Activated CD4-positive, alpha-beta T cell treated with anti-CD3 and anti-CD28 coated beads, Interleukin-2, amount 50 U/mL, for 48 hours (primary cell): ENCODE results near the gene SPEF2.

Experiments
- DNase-seq, 2 experiments: peaks; one replicate each; pipeline ENCODE4 v3.0.0-alpha.2; 2020

SPEF2 gene, protein sequence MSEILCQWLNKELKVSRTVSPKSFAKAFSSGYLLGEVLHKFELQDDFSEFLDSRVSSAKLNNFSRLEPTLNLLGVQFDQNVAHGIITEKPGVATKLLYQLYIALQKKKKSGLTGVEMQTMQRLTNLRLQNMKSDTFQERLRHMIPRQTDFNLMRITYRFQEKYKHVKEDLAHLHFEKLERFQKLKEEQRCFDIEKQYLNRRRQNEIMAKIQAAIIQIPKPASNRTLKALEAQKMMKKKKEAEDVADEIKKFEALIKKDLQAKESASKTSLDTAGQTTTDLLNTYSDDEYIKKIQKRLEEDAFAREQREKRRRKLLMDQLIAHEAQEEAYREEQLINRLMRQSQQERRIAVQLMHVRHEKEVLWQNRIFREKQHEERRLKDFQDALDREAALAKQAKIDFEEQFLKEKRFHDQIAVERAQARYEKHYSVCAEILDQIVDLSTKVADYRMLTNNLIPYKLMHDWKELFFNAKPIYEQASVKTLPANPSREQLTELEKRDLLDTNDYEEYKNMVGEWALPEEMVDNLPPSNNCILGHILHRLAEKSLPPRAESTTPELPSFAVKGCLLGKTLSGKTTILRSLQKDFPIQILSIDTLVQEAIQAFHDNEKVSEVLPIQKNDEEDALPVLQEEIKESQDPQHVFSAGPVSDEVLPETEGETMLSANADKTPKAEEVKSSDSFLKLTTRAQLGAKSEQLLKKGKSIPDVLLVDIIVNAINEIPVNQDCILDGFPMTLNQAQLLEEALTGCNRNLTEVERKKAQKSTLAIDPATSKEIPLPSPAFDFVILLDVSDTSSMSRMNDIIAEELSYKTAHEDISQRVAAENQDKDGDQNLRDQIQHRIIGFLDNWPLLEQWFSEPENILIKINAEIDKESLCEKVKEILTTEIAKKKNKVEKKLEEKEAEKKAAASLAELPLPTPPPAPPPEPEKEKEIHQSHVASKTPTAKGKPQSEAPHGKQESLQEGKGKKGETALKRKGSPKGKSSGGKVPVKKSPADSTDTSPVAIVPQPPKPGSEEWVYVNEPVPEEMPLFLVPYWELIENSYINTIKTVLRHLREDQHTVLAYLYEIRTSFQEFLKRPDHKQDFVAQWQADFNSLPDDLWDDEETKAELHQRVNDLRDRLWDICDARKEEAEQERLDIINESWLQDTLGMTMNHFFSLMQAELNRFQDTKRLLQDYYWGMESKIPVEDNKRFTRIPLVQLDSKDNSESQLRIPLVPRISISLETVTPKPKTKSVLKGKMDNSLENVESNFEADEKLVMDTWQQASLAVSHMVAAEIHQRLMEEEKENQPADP (N-terminal part only)

DNA sequence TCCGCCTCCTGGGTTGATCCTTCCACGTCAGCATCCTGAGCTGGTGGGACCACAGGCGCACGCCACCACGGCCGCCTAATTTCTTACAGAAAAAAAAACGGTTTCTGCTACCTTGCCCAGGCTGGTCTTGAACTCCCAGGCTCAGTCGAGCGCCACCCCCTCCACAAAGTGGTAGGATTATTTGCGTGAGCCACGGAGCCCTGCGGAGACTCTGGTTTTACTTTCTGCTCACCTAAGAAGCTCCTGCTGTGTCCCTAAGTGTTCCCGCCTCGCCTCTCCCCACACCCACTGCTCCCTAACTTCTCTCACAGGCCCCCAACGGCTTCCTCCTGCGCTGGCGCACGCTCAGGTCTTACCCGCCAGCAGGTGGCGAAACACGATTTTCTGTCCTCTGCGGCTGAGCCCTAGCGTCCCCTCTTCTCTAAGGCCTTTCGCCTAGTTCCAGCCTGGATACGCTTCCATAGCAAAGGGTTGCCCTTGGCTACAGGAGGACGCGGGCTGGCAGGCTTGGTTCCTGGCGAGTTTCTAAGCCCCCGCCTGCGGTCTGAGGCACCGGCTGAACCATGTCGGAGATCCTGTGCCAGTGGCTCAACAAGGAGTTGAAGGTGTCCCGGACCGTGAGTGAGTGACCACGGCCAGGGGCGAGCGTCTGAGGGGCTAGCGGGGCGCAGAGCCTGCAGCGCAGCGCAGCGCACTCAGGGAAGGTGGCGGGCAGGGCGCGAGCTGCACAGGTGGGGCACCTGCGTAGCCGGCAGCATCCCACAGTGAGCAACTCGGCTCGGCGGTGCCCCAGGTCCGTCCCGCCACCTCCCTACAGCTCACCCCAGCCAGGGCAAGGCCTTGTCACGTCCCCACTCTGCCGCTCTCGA lies at the start of gene SPEF2:
Gene SPEF2 (plus strand): TSS at position 429 of the 869 bp plus-strand sequence. CDS start 135 bp downstream, at position 564.
- peak; percentile 82 to 88 for DNase-seq

DNA sequence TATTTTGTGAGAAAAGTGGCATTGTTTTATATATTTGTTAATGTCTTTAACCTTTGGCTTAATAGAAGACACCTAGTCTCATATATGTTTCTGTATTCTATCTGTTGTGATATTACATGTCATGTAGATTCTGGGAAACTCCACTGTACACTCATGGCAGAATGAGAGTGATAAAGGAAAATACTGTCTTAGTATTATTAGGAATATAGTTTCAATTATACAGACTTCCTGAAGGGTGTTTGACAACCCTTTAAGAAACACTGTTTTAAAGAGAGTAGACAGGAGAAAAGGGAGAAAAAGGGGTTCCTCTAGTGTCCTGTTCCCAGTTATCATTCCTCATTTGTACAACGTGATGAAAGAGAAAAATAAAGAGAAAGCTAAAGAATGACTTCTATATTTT lies 42.1 kb upstream of the SPEF2 start:
- no peak for DNase-seq

DNA sequence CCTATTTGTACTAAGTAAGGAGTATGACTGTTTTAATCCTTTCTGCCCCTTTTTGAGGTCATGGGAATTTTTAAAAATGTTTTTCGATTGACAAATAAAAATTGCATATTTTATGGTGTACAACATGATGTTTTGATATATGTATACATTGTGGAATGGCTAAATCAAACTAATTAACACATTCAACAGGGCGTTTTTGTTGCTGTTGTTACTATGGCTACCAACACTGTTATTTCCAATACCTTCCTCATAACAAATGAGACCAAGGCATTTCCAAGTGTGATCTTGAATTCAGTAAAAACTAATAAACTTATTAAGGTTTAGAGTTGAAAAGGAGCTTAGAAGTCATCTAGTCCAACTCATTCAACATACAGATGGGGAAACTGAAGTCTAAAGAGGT lies 30.2 kb upstream of the SPEF2 start:
- no peak for DNase-seq

DNA sequence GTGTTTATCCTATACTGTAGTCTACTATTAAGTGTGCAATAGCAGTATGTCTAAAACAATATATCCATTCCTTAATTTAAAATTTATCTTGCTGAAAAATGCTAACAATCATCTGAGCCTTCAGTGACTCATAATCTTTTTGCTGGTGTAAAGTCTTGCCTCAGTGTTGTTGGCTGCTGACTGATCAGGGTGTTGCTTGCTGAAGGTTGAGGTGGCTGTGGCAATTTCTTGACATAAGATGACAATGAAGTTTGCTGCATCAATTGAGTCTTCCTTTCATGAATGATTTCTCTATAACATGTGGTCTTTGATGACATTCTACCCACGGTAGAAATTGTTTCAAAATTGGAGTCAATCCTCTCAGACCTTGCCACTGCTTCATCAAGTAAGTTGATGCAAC lies 24.3 kb upstream of the SPEF2 start:
- no peak for DNase-seq

DNA sequence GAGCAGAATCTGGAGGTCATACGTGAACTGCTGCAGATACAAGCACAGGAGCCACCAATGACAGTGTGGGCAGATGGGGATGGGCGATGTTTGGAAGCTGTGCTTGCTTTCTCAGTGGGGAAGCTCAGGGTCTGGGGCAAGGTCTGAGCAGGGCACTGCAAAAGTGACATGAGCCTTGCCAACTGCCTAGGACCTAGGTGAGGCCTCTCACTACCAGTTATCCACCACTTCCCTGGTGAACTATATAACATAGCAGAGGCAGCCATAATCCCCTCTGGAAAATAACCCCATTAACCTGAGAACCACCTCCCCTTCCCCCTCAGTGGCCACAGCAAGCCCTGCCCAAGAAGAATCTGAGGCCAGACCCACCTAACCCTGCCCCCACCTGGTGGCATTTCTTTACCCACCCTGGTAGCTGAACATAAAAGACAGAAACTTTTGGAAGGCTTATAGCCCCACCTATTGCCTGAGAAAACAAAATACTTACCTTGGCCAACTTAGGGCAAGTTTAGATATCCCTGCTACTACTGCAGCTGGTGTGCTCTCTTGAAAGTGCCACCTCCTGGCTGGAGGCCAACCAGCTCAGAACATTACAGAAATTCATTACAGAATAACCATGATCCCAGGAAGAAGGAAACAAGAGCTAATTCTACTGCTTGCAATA lies 18.8 kb upstream of the SPEF2 start:
- no peak for DNase-seq

DNA sequence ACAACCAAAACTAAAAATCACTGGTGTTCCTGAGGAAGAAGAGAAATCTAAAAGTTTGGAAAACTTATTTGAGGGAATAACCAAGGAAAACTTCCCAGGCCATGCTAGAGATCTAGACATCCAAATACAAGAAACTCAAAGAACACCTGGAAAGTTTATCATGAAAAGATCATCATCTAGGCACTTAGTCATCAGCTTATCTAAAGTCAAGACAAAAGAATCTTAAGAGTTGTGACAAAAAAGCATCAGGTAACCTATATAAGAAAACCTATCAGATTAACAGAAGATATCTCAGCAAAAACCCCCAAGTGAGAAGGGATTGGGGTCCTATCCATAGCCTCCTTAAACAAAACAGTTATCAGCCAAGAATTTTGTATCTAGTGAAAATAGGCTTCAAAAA lies 17.1 kb upstream of the SPEF2 start:
- no peak for DNase-seq

DNA sequence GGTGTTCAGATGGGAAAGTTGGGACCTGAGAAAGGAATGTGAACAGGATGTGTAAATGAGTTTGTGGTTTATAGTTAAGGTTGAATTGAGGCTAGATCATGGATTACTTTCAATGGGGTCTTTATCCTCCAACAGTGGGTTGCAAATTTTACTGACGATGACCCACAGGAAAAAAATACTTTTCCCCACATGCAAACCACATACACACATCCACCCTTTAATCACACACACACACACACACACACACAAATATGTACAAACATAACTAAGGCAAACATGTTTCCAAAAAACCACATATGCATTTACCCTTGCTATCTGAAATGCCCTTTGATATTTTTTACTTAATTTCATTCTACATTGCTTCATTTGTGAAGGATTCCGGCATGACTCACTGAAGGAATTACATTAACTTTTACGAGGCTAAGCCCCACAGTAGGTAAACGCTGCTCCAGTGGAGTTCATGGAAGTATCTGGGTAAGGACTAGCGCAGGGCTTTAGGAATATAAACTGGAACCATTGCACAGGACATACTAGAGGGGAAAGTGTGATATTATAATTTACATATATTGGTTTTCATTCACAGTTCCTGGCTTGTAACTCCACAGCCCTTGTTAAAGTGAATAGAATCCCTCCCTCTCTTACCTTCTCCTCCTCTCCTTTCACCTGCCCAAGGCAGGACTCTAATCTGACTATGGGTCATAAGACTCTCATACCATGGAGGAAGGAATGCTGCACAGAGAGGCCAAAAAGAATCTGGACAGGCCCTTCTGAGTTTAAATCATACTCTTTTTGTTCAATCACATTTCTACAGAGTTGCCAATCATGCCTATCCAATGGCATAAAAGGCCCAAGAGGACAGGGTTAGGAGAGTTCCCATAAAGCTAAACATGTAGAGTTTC lies 8.5 kb upstream of the SPEF2 start:
- DNase-seq: no peak

DNA sequence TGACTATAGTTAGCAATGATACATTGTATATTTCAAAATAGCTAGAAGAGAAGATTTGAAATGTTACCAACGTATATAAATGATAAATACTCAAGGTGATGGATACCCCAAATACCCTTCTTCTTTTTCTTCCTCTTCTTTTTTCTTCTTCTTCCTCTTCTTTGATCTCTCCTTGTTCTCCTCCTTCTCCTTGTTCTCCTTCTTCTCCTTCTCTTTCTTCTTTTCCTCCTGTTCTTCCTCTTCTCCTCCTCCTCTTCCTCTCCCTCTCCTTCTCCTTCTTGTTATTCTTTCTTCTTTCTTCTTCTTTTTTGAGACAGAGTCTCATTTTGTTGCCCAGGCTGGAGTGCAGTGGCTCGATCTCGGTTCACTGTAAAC lies 616 bp upstream of the SPEF2 start:
- DNase-seq: no peak

DNA sequence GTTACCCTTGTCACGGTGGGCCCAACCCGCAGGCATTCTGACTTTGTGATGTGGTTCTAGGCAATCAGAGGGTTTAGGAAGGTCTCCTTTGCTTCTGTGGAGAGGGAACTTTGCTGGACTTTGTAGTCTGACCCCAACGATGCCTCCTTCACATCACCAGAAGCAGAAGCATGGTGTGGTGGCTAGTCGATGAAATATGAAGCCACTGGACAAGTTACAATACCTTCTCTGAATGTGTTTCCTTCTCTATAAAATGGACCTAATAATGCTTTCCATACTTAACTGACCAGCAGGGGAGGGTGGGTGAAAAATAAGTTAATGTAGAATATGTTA lies 607 bp downstream of the SPEF2 start:
- DNase-seq: no peak

DNA sequence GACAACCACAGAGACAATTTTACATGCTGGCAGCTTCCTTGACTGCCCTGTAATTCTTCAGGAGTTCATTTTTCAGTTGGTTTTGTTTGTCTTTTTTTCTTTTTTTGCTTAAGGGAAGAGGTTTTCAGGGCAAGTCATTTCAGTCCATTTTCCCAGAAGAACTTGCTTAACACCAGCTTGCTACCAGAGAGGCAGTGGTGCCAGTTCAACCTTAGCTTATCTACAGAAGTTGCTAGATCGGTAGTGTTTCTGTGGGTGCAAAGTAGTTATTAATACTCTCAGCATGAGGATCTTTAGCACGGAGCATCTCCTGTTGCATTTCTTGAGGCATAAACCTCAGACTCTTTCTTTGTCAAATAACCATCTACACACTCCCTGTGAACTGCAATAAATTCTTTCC lies 1.1 kb downstream of the SPEF2 start:
- DNase-seq: no peak

DNA sequence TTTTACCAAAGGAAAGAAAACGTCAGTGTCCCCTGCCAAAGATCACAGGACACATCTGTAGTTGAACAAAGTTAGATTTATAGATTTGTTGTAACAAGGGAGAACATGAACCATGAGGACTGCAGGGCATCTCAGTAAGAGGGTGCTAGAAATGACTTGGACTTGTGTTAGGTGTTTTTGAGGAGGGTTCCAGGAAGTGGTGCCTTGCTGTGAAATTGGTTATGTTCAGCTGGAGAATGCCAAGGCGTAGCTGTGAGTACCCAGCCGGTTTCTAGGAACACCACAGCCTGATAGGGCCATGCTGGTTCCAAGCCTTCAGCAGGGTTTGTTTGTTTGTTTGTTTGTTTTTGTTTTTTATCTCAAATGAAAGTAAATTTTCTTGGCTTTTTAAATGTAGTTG lies 5.3 kb downstream of the SPEF2 start:
- no peak for DNase-seq

DNA sequence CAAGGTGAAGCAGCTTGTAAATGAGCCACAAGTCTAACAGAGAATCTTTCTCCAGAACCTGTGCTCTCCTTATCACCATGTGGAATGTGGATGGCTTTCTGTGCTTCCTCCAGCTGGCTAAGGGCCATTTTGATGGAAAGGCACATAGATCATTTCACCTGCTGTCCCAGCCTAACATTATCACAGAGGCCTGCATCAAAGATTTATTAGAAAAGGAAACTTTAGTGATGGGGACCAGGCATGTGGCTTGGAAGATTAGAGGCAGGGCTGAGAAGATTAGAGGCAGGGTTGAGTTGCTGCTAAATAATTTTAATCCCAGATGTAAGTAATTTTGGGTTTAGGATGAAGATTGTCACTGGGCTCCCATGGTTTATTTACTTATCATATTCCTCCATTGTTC lies 6.3 kb downstream of the SPEF2 start:
- no peak for DNase-seq

DNA sequence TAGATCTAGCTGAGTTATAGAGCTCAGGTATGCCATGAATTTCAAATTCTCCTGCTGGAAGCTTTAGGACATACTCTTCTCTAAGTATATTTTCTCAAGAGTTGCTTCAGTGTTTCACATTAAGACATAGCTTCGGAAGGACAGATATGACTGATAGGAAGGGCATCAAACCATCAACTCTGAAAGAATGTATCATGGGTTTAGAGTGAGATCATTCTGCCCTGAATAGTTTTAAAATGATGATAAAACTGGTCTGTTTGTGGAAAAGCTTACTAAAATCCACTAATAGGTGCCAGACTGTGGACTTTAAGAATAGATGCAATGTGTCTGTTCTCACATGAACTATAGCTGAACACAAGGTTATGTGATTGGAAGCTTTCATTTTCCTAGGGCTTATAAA lies 8.4 kb downstream of the SPEF2 start:
- no peak for DNase-seq

DNA sequence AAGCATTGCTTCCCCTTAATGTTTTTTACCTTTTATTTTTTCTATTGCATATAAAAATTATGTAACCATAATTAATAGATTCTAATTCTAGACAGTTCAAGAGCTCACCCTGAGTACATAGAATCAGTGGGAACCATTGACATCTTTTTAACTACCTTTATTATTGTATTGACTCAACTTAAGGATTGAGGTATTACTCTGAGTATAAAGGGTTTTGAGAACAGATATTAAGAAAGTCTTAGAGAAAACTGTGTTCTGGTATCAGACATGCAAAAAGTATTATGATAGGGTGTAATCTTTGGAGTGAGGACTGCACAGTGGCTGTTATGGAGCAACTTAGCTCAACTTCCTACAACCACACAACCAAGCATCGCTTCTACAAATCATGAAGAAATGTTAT lies 8.9 kb downstream of the SPEF2 start:
- no peak for DNase-seq

DNA sequence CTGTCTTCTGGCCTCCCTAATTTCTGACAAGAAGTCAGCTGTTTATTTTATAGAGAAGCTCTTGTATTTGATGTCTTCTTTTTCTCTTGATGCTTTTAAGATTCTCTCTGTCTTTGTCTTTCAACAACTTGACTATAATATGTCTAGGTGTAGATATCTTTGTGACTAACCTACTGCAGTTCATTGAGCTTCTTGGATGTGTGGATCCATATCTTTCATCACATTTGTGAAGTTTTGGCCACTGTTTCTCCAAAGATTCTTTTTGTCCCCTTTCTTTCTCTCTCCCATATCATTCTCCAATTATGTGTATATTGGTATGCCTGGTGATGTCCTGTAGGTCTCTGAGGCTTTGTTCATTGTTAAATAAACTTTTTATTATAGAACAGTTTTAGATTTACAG lies 16.7 kb downstream of the SPEF2 start:
- DNase-seq: no peak

DNA sequence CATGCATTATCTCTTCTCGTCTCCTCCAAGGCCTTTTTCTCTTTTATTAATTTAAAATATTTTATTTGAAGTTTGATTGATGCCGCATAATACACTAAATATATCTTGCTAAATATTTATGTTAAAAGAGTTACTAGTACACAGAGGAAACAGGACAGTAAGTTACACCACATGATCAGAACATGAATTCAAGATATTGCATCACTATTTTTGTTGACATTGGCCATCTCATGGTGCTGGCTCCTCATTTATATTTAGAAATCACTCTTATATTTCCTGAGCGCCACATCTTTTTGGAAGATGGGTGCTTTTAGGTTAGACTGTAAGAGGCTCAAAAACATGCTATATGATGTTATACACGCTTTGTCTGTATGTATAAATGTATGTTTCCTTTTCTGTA lies 23.0 kb downstream of the SPEF2 start:
- DNase-seq: no peak

DNA sequence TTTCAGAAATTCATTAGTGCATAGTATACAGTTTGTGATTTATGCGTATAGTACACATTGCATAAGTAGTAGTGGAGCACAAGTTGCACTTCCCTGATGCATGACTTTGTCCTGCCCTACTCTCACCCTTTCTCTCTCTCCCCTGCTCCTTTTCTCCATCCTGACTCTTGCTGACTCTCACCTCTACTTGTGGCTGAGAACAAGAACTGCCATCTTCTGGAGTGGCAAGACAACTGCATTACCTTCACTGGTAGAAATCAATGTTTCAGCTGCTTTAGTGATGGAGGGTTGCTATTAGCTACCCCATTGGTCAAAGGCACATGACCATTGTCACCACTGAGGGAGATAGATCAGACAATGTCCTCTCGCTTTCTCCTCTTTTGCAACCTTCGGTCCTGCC lies 26.9 kb downstream of the SPEF2 start:
- no peak for DNase-seq

DNA sequence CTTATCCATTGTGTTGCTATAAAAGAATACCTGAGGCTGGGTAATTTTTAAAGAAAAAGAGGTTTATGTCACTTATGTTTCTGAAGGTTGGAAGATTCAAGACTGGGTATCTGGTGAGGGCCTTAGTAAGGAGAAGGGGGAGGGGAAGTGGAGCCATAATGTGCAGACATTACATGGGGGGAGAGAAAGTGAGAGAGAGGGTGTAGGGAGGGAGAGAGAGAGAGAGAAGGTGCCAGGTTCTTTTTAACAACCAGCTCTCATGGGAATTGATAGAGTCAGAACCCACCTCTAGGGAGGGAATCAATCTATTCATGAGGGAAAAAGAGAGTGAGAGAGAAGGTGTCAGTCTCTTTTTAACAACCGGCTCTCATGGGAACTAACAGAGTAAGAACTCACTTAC lies 29.5 kb downstream of the SPEF2 start:
- DNase-seq: no peak

DNA sequence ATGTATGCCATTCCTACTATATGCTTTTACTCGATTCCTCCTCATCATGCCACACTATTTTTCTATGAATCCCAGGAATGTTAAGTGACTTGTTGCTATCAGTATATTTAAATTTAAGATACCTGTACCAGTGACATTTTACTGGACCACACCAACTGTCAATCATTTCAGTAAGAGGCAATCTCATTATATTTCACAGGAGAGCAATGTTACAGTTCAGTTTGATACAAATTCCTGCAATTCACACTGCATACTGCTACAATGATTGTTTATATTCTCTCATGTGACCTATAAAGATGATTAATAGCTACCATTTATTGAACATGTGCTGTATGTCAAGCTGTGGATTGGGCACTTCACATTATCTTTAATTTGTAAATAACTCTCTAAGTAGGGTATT lies 30.0 kb downstream of the SPEF2 start:
- DNase-seq: no peak

DNA sequence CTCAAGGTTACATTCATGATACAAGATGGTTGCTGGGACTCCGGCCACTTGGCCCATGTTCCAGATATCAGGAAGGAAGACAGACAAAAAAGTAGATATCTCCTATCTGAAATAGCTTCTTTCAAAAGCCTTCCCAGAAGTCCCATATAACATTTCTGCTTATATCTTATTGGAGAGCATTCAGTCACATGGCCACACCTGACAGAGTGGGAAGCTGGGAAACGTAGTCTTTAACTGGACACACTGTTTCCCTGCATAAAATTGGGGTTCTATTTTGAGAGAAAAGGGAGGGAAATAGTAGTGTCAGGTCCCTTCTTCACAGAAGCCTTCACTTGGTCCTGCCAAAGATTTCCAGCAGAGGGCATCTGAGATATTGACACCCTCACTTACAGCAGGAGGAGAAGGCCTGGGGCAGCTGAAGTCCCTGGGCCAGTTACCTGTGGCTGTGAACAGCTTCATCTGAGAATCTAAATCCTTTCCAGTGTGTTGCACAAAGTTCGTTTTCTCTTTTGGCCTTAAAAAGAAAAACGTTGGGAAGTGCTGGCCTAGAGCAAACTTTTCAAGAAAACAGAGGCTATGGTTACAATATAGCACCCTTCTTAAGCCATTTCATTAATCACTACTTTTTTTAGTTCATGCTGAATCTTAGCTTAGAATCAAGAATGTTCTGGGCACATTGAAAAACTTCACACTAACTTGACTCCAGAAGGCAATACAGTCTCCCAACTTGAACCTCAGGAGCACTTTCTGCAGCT lies 33.5 kb downstream of the SPEF2 start:
- DNase-seq: peak; percentile 54 to 67
